Stimulated activated CD4-positive, alpha-beta T cell treated with anti-CD3 and anti-CD28 coated beads, Interleukin-1b, Interleukin-23, amount 100 ng/mL, for 1 hour (primary cell): ENCODE measurements around the gene CEP85L.
"Not testable (repeated sequence)": the region's sequence is repeated elsewhere in the genome, so short reads cannot be mapped to it uniquely, and the experiment has no call there.

Source experiments
- DNase-seq, 2 donors: peaks; one replicate each; pipeline ENCODE4 v3.0.0-alpha.2; 2020; ENCODE audit warnings: low read depth in 2 of 2

The CEP85L gene

GRCh38 chr6:118500130-118501015, 151.0 kb downstream of the CEP85L start:
- no peak for DNase-seq

DNA sequence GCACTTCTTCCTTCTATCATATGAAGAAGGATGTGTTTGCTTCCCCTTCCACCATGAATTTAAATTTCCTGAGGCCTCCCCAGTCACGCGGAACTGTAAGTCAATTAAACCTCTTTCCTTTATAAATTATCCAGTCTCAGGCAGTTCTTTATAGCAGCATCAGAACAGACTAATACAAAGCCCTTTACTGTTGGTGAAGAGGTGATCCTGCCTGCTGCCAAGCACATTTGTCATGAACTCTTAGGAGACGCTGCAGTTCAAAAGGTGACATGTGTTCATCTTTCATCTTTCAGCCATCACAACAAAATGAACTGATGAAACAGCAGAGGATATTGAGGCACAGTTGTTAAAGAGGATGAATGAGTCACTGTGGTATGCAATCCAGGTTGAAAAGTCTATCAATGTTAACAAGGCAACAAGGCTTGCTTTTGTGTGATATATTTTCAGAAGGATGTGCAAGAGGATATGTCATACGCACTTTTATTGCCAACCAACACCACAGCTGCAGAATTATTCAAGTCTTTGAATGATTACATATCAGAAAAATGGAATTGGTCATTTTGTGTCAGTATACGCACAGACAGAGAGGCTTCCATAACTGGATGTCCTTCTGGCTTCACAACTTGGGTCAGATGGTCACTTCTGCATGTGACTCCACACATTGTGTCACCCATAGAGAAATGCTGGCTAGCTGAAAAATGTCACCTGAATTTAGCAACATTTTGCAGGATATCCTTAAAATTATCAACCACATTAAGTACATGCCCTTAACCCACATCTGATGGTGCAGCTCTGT, 155.7 kb downstream of the CEP85L start:
- DNase-seq, result no peak

DNA sequence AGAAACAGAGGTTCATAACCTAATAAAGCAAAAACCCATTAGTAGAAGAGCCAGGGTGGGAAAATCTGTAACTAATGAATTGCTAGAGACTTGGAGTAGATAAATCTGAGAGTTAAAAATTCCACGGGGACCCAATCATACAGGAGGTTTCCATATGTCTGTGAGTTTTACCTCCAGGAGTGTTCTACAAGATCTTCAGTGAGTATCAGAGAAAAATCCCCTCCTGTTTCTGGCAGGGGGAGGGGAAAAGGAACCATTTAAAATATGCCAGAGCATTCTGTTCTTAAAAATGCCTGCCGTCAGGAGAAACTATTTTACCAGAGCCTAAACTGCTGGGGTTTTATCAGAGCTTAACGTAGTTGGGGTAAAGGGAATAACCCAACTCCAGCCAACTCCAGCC, 157.3 kb downstream of the CEP85L start:
- DNase-seq, result no peak

DNA sequence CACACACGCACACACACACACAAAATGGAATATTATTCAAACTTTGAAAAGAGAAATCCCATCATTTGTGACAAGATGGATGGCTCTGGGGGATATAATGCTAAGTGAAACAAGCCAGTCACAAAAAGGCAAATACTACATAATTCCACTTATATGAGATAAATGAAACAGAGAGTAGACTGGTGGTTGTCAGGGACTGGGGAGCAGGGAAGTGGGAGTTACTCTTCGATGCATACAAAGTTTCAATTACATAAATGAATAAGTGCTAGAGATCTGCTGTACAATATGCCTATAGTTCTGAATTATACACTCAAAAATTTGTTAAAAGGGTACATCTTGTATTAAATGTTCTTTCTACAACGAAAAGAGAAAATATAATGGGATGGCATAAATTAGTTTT, 161.4 kb downstream of the CEP85L start:
- DNase-seq, result no peak

DNA sequence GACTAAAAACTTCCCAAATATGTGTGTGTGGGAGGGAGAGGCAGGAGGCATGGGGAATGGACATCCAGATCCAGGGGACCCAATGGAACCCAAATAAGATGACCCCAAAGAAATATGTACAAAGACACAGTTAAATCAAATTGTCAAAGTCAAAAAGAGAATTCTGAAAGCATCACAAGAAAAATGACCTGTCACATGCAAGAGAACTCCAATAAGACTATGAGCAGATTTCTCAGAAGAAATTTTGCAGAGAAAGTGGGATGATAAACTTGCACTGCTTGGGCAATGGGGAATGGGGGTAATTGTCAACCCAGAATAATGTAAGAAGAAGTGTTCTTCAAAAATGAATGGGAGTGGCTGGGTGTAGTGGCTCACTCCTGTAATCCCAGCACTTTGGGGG, 162.8 kb downstream of the CEP85L start:
- no peak for DNase-seq

- DNase-seq, result no peak
These were observed 165.5 kb downstream of the CEP85L start for GRCh38 chr6:118485601-118486550.

GRCh38 chr6:118476551-118476950, 174.8 kb downstream of the CEP85L start:
- DNase-seq, result no peak

- DNase-seq, result no peak
These were observed 178.1 kb downstream of the CEP85L start for GRCh38 chr6:118473266-118473665.

DNA sequence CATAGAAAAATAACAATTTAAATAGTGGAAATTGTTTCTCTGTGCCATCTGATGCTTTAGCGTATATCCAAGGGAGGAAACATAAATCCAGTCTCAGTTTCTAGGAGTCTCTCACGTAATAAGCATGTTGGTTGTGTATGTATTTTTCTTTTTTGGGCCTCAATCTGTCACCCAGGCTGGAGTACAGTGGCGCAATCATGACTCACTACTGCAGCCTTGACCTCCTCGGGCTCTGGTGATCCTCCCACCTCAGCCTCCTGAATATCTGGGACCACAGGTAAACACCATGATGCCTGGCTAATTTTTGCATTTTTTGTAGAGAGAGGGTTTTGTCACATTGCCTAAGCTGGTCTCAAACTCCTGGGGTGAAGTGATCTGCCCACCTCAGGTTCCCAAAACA, 181.9 kb downstream of the CEP85L start:
- DNase-seq, result no peak

- no peak for DNase-seq
These were observed 182.5 kb downstream of the CEP85L start for GRCh38 chr6:118468682-118469465.

DNA sequence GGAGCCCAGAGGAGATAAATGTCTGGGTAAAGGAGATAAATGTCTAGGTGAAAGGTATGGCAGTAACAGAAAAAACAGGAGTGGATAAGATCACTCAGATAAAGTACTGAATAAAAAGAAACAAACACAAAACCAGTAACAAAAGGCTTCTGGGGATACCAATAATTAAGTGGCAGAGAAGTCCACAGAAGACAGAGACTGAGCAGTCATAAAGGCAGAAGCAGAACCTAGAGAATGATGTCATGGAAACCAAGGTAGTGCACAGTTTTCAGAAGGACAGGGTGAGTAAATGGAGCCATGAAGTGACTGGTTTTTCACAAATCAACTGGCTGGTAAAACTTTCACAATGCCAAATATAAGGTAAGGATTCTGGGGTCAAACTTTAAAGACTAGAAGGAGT, 184.2 kb downstream of the CEP85L start:
- no peak for DNase-seq

DNA sequence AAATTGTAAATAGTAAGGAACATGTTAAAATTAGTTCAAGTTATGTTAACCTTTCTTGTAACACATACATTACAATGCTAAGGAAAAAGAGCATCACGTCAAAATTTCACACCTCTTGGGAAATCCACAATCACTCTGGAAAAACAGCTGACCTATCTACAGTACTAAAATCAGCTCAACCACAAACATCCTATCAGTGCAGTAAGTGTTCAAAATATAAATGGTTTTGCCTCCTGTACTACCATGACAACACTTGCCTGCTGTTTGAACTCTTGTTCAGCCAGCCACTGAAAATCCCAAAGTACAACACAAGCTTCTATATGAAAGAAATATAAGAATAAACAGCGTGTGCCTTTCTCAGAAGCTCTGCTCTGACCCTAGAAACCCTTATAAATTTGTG, 186.8 kb downstream of the CEP85L start:
- DNase-seq, result no peak

DNA sequence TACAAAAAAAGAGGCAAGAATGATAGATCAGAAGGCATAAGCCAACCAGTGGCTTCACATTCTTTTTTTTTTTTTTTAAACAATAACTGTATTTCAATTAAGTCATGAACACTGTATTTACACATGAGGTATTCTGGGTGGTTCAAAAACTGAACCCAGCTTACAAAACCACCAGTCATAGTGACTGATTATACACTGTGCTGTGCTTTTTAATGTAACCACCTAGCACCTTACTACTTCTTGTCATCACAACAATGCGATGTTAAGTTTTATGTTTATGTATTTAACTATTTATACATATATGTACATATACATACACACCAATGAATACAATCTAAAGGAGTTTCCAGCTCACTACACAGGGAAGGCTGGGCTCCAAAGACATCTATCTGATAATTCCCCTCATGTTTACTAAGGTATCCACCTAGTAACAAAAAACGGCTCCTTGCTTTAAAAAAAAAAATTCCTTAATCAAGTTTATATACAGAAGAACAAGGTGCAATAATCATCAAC, 190.4 kb downstream of the CEP85L start:
- no peak for DNase-seq

- no peak for DNase-seq
These were observed 194.4 kb downstream of the CEP85L start for GRCh38 chr6:118456982-118457381.

- no peak for DNase-seq
These were observed 199.6 kb downstream of the CEP85L start for GRCh38 chr6:118451839-118452238.

DNA sequence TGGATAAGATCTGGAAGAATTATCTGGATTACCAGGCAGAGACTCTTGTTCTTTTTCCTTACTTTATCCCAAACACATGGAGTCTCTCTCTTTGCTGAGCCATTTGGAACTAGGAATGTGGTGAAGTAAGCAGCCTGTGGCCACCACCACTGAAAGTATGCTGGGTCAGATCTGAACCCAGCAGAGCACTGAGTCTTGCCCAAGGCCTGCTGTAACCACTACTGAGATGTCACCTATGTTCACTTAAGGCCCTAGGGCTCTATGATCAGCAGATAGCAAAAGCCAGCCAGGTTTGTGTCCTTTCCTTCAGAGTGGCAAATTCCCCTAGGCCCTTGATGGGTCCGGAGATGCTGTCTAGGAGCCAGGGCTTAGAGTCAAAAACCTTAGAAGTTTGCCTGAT, 206.6 kb downstream of the CEP85L start:
- DNase-seq, result no peak

DNA sequence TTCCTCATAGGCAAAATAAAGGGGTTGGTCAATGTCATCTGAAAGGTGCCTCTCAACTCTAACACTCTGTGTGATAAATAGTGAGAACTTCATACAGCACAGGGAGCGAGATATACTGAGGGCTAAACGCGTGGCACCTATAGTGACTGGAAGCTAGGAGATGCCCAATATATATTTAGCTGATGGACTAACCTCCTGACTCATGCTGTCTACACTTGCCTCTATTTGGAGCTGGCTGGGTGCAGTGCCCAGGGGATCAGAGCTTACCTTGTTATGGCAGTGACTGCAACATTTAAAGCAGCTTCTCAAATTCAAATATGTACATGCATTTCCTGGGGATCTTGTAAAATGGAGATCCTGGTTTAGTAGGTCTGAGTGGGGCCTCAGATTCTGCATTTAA, 214.9 kb downstream of the CEP85L start:
- no peak for DNase-seq

GRCh38 chr6:118434147-118434546, 217.2 kb downstream of the CEP85L start:
- DNase-seq, result not testable (repeated sequence)

- not testable (repeated sequence) for DNase-seq
These were observed 230.1 kb downstream of the CEP85L start for GRCh38 chr6:118421312-118421711.

DNA sequence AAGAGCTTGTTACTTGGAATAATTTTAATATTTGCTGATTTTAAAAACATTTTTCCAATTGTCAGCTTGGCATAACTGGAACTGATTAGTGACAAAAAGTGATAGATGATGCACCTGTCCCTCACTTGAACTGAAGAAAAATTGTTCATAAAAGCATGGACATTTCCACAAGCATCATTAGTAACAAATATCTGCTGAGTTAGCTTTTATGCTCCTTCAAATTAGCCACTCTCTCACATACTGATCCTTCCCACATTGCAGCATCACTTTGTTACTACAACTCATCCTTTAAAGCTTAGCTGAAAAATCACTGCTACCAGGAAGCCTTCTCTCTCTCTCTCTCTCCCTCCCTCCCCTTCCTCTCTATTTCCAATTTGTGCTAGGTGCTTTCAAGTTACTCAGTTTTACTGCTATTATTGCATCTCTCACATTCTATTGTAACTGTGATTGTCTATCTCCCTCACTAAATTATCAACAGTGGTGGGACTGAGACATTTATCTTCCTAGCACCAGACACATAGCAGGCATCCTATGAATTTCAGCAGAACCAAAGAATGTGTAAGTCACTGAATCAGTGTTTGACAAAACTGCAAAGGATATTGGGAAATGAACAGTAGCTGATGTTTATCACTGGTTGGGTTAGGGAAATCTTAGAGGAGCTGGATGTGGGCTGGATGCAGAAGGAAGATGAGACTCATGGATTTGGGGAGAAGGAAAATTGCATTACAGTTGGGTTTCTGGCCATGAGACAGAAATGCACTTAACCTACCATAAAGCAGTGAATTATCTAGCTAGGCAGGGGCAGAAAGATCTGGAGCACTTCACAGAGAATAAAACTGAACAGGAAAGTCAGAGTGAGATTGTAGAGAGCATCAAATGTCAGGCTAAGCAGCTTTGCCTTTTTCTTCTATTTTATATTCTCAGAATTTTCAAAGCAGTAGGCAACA, 231.7 kb downstream of the CEP85L start:
- DNase-seq, result no peak
